Choroid plexus epithelial cell (primary cell): ENCODE data around the gene IRF2BP1.

Experiments
- DNase-seq: peaks from one replicate; pipeline ENCODE4 v3.0.0-alpha.2; 2010; ENCODE audit warnings: low read depth
- H3K4me3 ChIP-seq: 2 replicates; pipeline ENCODE4 v1.5.1; 2011; ENCODE audit warnings: low read depth, mild to moderate bottlenecking, control low read depth, low read length, moderate library complexity
- TF ChIP-seq, protein P1 (sequence below): conservative IDR thresholded peaks from 2 replicates; pipeline ENCODE4 v1.5.1; 2011; ENCODE audit warnings: low read depth, mild to moderate bottlenecking, control low read depth, inconsistent platforms, low read length, moderate library complexity

IRF2BP1 gene

DNA sequence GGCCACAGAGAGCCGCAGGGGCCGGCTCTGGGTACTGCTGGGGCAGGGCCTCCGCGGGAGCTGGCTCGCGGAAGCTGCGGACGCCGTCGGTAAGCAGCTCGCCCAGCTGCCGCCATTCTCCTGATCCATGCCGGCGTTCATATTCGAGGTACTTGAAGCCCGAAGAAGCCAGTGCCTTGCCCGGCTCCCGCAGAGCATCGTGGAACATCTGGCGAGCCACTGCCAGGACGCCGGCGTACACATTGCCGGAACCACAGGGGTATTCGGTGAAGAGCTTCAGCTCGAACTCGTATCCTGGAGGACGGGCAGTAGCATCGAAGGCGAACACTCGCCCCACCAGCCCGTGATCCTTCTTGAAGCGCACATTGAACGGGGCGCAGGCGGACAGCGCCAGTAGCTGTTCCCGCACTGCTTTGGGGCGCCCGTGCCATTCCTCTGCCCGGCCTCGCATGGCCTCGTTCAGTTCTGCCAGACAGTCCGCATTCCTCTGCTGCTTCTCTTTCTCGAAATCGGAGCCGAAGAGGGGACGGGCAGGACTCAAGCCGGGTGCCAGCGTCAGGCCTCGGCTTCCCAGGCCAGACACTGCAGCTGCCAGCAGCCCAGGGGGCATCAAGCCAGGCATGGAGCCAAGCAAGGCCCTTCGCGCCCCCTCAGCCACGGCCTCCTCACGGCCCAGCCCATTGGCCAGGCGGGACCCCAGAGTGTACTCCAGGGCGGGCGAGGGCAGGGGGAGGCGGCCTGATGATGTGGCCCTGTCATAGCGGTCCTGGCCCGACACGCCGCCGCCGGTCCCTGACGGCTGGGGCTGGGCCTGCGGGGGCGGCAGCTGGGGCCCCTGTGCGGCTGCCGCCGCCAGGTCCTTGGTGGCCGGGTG, 1.0 kb downstream of the IRF2BP1 start:
- no peak for DNase-seq
- TF ChIP-seq, protein P1, sequence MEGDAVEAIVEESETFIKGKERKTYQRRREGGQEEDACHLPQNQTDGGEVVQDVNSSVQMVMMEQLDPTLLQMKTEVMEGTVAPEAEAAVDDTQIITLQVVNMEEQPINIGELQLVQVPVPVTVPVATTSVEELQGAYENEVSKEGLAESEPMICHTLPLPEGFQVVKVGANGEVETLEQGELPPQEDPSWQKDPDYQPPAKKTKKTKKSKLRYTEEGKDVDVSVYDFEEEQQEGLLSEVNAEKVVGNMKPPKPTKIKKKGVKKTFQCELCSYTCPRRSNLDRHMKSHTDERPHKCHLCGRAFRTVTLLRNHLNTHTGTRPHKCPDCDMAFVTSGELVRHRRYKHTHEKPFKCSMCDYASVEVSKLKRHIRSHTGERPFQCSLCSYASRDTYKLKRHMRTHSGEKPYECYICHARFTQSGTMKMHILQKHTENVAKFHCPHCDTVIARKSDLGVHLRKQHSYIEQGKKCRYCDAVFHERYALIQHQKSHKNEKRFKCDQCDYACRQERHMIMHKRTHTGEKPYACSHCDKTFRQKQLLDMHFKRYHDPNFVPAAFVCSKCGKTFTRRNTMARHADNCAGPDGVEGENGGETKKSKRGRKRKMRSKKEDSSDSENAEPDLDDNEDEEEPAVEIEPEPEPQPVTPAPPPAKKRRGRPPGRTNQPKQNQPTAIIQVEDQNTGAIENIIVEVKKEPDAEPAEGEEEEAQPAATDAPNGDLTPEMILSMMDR: no peak
- peak overlapping the region; percentile 63 for H3K4me3 ChIP-seq

DNA sequence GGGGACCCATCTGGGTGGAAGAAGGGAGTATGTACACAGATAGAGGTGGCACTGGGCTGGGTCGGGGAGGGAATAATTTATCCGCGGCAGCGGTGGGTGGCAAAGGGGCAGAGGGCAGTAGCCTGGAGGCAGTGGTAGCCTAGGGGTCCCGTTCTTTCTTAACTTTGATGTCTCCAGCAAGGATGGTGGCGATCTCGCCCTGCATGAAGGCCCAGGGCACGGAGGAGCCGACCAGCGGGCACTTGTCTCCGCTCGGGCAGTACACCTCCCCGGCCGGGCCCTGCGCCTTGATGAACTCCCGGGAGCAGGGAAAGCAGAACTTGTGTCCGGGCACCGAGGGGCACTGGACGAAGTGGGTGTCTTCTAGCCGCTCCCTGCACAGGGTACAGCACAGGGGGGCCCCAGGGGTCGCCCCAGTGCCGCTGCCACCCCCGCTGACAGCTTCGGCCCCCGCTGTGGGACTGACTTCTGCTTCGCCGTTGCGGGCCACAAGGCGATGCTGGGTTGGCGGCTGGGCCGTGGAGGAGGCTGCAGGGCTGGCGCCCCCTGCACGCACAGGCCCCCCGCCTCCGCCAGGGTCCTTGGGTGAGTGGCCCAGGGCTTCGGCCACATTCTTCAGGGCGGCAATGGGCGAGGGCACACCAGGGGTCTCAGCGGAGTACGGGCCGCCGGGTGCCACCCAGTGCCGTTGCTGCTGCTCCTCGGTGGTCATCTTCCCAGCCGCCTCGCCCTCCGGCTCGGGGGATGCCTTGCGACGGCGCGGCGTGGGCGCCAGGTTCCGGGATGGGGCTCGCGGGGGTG, 1.9 kb downstream of the IRF2BP1 start:
- H3K4me3 ChIP-seq: no peak overlapping the region

DNA sequence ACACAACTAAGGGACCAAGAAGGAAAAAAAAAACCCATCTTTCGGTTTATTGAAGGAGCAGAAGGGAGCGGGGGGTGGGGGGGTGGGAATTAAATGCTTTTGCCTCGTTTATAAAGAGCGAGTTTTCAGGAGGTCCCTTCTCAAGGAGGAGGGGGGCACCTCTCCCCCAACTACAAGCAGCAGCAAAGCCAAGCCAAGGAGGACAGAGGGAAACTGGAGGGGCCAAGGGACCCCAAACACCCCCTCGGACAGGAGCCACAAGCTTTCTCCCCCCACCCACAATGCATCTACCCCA, 2.4 kb downstream of the IRF2BP1 start:
- TF ChIP-seq, protein P1: no peak
- no peak overlapping the region for H3K4me3 ChIP-seq

More for the DNA sequence above, 1.9 kb downstream of the IRF2BP1 start:
- TF ChIP-seq, protein P1: no peak
- no peak for DNase-seq

DNA sequence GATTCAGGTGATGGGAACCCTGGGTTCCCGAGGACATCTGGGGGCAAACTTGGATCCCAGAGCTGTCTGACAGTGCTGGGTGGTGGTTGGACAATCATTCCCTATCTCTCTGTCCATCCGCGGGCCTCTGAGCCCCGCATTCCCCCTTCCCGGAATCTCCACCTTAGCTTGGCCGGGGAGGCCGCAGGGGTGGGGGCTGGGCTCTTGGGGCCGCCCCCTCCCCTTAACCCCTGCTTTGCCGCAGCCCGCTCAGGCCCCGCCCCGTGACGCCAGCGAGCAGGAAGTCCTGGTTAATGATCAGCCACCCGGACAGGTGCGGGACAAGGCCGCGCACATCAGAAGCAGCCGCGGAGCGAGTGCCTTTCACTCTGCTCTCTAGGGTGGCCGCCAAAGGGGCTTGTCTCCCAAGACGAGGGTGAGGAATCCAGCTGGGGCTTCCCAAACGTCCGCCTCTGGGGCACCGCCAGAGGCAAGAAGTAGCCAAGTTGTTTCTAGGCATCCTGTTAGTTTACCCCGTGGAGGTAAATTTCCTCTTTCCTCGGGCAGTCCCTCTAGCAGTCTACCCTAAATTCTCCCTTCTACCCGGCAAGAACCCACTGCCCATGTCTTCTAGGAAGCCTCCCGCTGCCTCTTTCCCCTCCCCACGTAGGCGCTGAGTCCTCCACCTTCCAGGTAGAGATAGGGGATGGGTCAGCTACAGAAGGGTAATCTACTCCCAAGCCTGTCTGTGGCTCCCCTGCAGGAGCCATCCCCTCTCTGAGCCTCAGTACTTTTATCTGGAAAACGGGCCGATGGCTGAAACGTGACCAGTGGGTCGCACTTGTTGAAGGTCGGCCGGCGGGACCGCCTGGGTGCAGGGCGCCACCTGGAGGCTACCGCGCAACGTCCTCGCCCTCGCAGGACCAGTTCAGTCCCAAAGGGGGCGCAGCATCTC, 3.0 kb downstream of the IRF2BP1 start:
- DNase-seq: peak; percentile 93
- peak overlapping the region; percentile 20 for H3K4me3 ChIP-seq
- TF ChIP-seq, protein P1: peak; percentile 97

More for the DNA sequence above, 2.4 kb downstream of the IRF2BP1 start:
- DNase-seq: no peak

DNA sequence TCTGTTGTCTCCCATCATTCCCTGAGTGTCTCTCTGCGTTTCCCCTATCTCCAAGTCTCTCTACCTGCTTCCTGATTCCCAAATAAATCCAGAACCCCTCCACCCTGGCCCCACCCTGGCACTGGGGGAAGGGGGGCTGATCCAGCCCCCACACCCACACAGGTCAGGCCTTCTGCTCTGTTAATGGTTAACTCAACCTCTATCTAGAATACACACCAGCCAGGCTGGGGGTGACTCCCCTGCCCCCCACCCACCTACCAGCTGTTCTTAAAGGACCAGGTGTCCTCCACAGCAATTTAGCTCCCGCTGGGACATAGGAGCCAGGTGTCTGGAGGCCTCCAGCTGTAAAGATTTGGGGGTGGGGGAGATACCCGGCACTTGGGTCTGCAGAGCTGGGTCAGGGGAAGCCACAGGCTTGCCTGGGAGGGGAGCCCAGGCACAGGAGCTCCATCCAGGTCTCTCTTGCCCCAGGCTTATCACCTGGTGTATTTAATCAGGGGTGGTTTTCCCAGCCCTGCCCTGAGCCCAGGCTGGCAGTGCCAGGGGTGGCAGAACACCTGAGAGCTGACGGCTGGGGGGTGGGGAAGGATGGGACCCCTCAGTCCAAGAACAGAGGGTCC, 3.9 kb downstream of the IRF2BP1 start:
- H3K4me3 ChIP-seq: no peak overlapping the region
- TF ChIP-seq, protein P1: no peak
- no peak for DNase-seq

DNA sequence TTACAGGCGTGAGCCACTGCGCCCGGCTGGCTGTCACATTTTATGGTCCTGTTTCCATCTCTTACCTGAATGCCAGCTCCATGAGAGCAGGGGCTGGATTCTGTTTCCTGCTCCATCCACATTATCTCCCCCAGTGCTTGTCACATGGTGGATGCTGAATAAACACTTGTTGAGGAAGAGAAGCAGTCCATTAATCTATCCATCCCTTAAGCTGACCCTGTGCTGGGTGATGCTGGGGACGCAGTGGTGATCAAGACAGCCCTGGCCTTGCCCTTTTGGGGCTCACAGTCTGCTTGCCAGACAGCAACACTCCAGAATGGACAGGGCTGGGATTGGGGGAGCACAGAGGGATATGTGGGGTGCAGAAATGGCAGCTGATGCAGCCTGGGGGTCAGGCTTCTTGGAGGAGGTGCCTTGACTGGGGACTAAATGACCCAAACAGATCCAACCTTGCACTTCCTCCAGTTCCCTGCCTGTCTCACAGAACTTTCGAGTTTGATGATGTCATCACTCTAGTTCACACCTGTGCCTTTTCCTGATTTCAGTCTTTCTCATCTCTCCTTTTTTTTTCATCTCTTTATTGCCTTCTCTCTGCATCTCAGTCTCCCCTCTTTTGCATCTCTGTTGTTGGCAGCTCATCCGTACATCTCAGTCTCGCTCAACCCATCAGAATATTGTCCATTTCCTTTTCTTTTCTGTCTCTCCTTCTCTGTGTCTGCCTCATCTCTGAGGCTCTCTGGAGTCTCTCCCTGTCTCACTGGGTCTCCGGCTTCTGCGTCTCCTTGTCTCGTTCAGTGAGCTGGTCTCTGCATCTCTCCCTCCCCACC, 4.6 kb downstream of the IRF2BP1 start:
- no peak for DNase-seq
- no peak overlapping the region for H3K4me3 ChIP-seq
- TF ChIP-seq, protein P1: no peak
